HG03460 (cell line): ENCODE measurements around the gene HPCAL4.
A peak's percentile ranks its signal among the peaks of the same experiment; 100 is the strongest.

Source experiments
- ATAC-seq: cut with Tn5 transposase; IDR thresholded peaks from one replicate; pipeline ENCODE4 v1.9.1; 2021; ENCODE audit not compliant: unreplicated experiment

HPCAL4 gene

GRCh38 chr1:39691383-39692151, at the start of gene HPCAL4:
TSS of gene HPCAL4 (minus strand) at chr1:39691433. CDS start at chr1:39684603, 6,830 bp downstream.
- peak; percentile 78 for ATAC-seq

GRCh38 chr1:39738622-39739366, 47.6 kb upstream of the HPCAL4 start, which contains the start of gene PPIE:
TSS of gene PPIE (plus strand) at chr1:39738882. CDS start at chr1:39738901, 19 bp downstream.
- peak; percentile 90 for ATAC-seq

- no peak for ATAC-seq
Measured at GRCh38 chr1:39737546-39738169, 46.4 kb upstream of the HPCAL4 start.

GRCh38 chr1:39735731-39736130, 44.5 kb upstream of the HPCAL4 start:
- ATAC-seq, result no peak

GRCh38 chr1:39733161-39733560, 41.9 kb upstream of the HPCAL4 start:
- ATAC-seq, result no peak

GRCh38 chr1:39732730-39733129, 41.5 kb upstream of the HPCAL4 start:
- no peak for ATAC-seq

- ATAC-seq, result no peak
Measured at GRCh38 chr1:39729842-39730241, 38.6 kb upstream of the HPCAL4 start.

- ATAC-seq, result no peak
Measured at GRCh38 chr1:39729030-39729429, 37.8 kb upstream of the HPCAL4 start.

GRCh38 chr1:39727932-39728317, 36.7 kb upstream of the HPCAL4 start:
- ATAC-seq, result no peak

GRCh38 chr1:39727221-39727931, 36.1 kb upstream of the HPCAL4 start:
- ATAC-seq, result no peak

GRCh38 chr1:39726600-39726999, 35.4 kb upstream of the HPCAL4 start:
- no peak for ATAC-seq

GRCh38 chr1:39722495-39722894, 31.3 kb upstream of the HPCAL4 start:
- ATAC-seq, result no peak

GRCh38 chr1:39721664-39722063, 30.4 kb upstream of the HPCAL4 start:
- ATAC-seq, result no peak

- no peak for ATAC-seq
Measured at GRCh38 chr1:39720094-39720999, 29.1 kb upstream of the HPCAL4 start.

GRCh38 chr1:39717809-39718208, 26.6 kb upstream of the HPCAL4 start:
- ATAC-seq, result no peak

GRCh38 chr1:39713557-39713956, 22.3 kb upstream of the HPCAL4 start:
- no peak for ATAC-seq

- ATAC-seq, result no peak
Measured at GRCh38 chr1:39711966-39712340, 20.7 kb upstream of the HPCAL4 start.

- ATAC-seq, result no peak
Measured at GRCh38 chr1:39711104-39711965, 20.1 kb upstream of the HPCAL4 start.

GRCh38 chr1:39707506-39707905, 16.3 kb upstream of the HPCAL4 start:
- no peak for ATAC-seq
